ENCODE results near the gene SAMD13.
A peak's percentile ranks its signal among the peaks of the same experiment; 100 is the strongest.

Gene SAMD13, protein sequence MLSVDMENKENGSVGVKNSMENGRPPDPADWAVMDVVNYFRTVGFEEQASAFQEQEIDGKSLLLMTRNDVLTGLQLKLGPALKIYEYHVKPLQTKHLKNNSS

DNA sequence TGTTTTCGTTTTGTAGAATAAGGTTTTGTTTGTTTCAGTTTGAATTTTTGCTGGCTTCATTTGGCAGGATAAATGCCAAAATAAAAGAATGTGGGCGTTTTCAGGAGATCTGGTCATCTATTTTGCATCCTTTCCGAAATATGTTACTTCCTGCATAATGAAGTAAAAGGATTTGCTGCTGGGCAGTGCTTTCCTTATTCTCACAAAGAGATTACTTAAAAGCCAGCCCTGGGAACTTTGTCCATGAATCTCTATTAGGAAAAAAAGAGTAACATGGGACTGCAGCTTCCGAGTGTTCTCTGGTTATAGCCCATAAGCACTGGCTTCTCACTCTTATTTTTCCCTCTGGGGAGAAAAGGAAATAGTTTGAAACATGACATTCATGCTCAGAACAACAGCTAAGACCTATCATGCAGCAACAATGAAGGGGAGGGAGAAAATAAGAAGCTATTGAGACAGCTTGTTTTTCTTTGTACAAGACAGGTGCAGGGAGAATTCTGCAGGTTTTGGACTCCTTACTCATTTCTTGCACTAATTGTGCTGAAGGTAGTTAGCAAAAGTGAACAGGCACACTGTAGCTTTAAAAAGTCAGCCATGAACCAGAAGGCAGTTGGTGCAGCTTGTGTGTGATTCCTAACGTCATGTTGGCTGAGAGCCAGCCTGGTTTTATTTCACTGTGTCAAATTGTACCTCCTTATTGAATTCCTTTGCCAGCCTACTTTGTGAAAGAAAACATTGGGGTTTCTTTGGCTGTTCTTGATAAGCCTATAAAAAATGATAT is at the start of gene SAMD13:
Gene SAMD13, plus strand, starts transcription at position 705 of the 781 bp plus-strand sequence. CDS start 1,527 bp downstream, outside the sequence.
- Histone ChIP-seq H3K4me3 (replicated peaks; ENCODE audit: low read depth, low read length) (peak within 1 kb of the TSS; percentile 40; the same call in 1 of the 2 replicates), H3K36me3 (ENCODE audit: control insufficient read depth, insufficient read depth, low read length) (no peaks in the 10 kb centered on the region), H3K27me3 (replicated peaks; ENCODE audit: control insufficient read depth, insufficient read depth, low read length) (no peaks in the 10 kb centered on the region)
- no peak for DNase-seq (ENCODE audit: extremely low read depth, insufficient read length)
- TF ChIP-seq, protein P1, sequence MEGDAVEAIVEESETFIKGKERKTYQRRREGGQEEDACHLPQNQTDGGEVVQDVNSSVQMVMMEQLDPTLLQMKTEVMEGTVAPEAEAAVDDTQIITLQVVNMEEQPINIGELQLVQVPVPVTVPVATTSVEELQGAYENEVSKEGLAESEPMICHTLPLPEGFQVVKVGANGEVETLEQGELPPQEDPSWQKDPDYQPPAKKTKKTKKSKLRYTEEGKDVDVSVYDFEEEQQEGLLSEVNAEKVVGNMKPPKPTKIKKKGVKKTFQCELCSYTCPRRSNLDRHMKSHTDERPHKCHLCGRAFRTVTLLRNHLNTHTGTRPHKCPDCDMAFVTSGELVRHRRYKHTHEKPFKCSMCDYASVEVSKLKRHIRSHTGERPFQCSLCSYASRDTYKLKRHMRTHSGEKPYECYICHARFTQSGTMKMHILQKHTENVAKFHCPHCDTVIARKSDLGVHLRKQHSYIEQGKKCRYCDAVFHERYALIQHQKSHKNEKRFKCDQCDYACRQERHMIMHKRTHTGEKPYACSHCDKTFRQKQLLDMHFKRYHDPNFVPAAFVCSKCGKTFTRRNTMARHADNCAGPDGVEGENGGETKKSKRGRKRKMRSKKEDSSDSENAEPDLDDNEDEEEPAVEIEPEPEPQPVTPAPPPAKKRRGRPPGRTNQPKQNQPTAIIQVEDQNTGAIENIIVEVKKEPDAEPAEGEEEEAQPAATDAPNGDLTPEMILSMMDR (IDR thresholded peaks at IDR 0.05; ENCODE audit: insufficient read depth, low read length, poor library complexity, severe bottlenecking), result no peak

DNA sequence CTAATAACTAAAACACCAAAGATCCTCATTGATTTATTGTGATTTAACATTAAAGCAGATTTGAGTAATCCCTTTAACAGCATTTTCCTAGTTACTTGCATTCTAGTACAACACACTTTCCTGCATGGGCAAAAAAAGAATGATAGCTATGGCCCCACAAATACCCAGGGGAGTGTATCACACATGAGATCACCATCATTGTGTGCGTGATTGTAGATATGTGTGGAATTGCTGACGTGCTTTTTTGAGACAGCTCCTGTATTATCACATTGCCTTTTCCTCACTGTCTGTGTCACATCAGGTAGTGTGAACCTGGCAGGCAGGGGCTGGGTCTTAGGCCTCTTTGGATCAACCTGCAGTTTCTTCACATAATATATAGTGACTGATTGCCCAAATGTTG is 48.5 kb upstream of the SAMD13 start:
- no peak overlapping the region for H3K4me3 ChIP-seq (replicated peaks; ENCODE audit: low read depth, low read length)
- TF ChIP-seq, protein P1 (IDR thresholded peaks at IDR 0.05; ENCODE audit: insufficient read depth, low read length, poor library complexity, severe bottlenecking), result no peak
- DNase-seq (ENCODE audit: extremely low read depth, insufficient read length), result no peak

DNA sequence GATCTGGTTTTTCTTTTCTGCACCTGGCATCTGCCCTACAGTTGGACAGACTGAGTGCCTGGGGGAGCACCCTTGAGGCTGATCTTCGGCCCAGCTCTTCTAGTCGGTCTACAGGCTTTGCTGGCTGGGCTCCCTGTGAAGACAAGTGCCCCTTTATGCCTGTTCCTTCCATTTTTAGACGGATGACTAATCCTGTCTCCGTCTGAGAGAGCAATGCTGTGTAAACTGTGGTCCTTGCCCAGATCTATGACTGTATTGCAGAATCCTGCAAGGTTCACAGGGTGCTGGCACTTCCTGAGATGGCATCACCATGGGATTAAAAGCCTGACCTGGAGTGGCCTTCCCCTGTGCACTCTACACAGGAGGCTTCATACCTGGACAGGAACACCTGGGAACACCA is 47.6 kb upstream of the SAMD13 start:
- no peak for DNase-seq (ENCODE audit: extremely low read depth, insufficient read length)
- no peaks in the 10 kb centered on the region for H3K36me3 ChIP-seq (ENCODE audit: control insufficient read depth, insufficient read depth, low read length)
- no peak overlapping the region for H3K4me3 ChIP-seq (replicated peaks; ENCODE audit: low read depth, low read length)
- no peaks in the 10 kb centered on the region for H3K27me3 ChIP-seq (replicated peaks; ENCODE audit: control insufficient read depth, insufficient read depth, low read length)
- TF ChIP-seq, protein P1 (IDR thresholded peaks at IDR 0.05; ENCODE audit: insufficient read depth, low read length, poor library complexity, severe bottlenecking), result no peak

More for the DNA sequence above, 48.5 kb upstream of the SAMD13 start:
- no peaks in the 10 kb centered on the region for H3K36me3 ChIP-seq (ENCODE audit: control insufficient read depth, insufficient read depth, low read length)
- H3K27me3 ChIP-seq (replicated peaks; ENCODE audit: control insufficient read depth, insufficient read depth, low read length), result no peaks in the 10 kb centered on the region

DNA sequence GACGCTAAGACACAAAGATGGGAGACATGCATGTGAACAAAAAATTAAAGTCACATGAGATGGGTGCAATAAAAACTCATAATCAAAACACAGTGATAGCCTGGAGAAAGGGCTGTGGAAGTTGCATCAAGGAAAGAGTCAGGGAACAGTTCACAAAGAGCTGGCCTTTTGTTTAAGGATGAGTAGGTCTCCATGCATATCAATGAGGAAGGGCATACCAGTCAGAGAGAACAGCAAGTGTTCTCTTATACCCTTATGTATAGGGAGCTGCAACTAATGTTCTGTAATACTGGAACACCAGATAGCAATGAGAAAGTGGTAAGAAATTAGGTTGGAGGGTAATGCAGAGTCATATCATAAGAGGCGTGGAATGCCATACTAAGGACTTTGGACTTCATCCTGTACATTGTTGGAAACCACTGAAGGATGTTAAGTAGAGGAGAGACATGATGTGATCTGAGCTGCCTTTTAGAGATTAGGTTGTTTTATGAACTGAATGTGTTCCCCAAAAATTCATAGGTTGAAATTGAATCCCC is 46.7 kb upstream of the SAMD13 start:
- no peak overlapping the region for H3K4me3 ChIP-seq (replicated peaks; ENCODE audit: low read depth, low read length)
- TF ChIP-seq, protein P1 (IDR thresholded peaks at IDR 0.05; ENCODE audit: insufficient read depth, low read length, poor library complexity, severe bottlenecking), result no peak
- no peaks in the 10 kb centered on the region for H3K36me3 ChIP-seq (ENCODE audit: control insufficient read depth, insufficient read depth, low read length)
- no peak for DNase-seq (ENCODE audit: extremely low read depth, insufficient read length)
- H3K27me3 ChIP-seq (replicated peaks; ENCODE audit: control insufficient read depth, insufficient read depth, low read length), result no peaks in the 10 kb centered on the region

DNA sequence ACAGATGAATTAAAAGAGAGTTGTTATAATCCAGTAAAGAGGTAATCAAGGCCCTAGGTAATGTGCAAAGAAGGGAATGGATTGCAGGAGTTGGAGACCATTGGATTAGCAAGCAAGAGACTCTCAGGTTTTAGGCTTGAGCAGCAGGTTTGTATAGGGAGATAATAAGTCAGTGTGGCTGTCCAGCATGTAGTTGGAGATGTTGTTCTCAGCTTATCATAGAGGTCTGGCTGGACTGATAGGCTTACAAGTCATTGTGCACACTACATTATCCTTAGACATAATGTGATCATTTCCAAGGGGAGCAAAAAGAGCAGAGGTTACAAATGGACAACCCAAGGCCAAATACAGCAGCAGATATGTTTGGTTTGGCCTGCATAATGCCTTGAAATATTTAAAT is 45.9 kb upstream of the SAMD13 start:
- TF ChIP-seq, protein P1 (IDR thresholded peaks at IDR 0.05; ENCODE audit: insufficient read depth, low read length, poor library complexity, severe bottlenecking), result no peak
- H3K36me3 ChIP-seq (ENCODE audit: control insufficient read depth, insufficient read depth, low read length), result no peaks in the 10 kb centered on the region
- H3K4me3 ChIP-seq (replicated peaks; ENCODE audit: low read depth, low read length), result no peak overlapping the region
- no peak for DNase-seq (ENCODE audit: extremely low read depth, insufficient read length)
- no peaks in the 10 kb centered on the region for H3K27me3 ChIP-seq (replicated peaks; ENCODE audit: control insufficient read depth, insufficient read depth, low read length)

Measured in GM06990 (cell line).